HEK293 (cell line): ENCODE results near the gene CHST4.

Experiments
- CTCF ChIA-PET: fragments of 350-600 bp; formaldehyde crosslinking; extraction: SDS; loops from one replicate; lab custom pipeline; 2021; ENCODE audit warnings: antibody characterized with exemption; lab: Yijun Ruan, JAX
- POLR2A ChIA-PET: fragments of 300-600 bp; formaldehyde crosslinking; extraction: SDS; loops from one replicate; lab custom pipeline; 2020; ENCODE audit warnings: antibody characterized with exemption, inconsistent platforms; lab: Yijun Ruan, JAX
- H3K27ac ChIP-seq: fragments of 200-500 bp; sonication (Bioruptor generic); 2 replicates; pipeline ENCODE4 v1.5.1; 2014; ENCODE audit warnings: low read depth, low read length, control low read depth, inconsistent platforms; ENCODE audit errors: extremely low read depth
- H3K36me3 ChIP-seq, 2 experiments: fragments of 200-500 bp in 1 of 2; sonication (Bioruptor generic) in 1 of 2; 1 replicate in 1 of 2; 2 replicates in 1 of 2; pipeline ENCODE4 v1.5.1; 2014 to 2017; ENCODE audit warnings: inconsistent platforms in 2 of 2, low read length in 2 of 2; ENCODE audit not compliant: control insufficient read depth in 2 of 2, insufficient read depth in 1 of 2
- H3K4me1 ChIP-seq: fragments of 200-500 bp; sonication (Bioruptor generic); 2 replicates; pipeline ENCODE4 v1.5.1; 2014; ENCODE audit warnings: mild to moderate bottlenecking, low read length, inconsistent platforms; ENCODE audit not compliant: control insufficient read depth, insufficient read depth
- H3K4me3 ChIP-seq: 2 replicates; pipeline ENCODE4 v1.5.1; 2011; ENCODE audit warnings: low read depth, mild to moderate bottlenecking, control low read depth, low read length, moderate library complexity
- H3K9me3 ChIP-seq: fragments of 200-500 bp; sonication (Bioruptor generic); 2 replicates; pipeline ENCODE4 v1.5.1; 2014; ENCODE audit warnings: low read depth, low read length, inconsistent platforms; ENCODE audit not compliant: control insufficient read depth, insufficient read depth
- BCL6B ChIP-seq: fragments of 450-650 bp; formaldehyde crosslinking; IDR thresholded peaks from 2 replicates; pipeline ENCODE4 v1.5.1; 2017; ENCODE audit warnings: missing biosample characterization, missing genetic modification characterization
- EGR2 ChIP-seq: fragments of 450-650 bp; formaldehyde crosslinking; IDR thresholded peaks from 2 replicates; pipeline ENCODE4 v1.5.1; 2016; ENCODE audit warnings: low read depth, missing biosample characterization, missing genetic modification characterization
- GLI2 ChIP-seq: fragments of 450-650 bp; formaldehyde crosslinking; IDR thresholded peaks from 2 replicates; pipeline ENCODE4; 2017; ENCODE audit warnings: missing biosample characterization, missing genetic modification characterization, low read depth, borderline replicate concordance
- PRDM2 ChIP-seq: fragments of 450-650 bp; formaldehyde crosslinking; IDR thresholded peaks from 2 replicates; pipeline ENCODE4 v1.5.1; 2016; ENCODE audit warnings: missing biosample characterization, missing genetic modification characterization, borderline replicate concordance
- REST ChIP-seq: fragments of 450-650 bp; formaldehyde crosslinking; IDR thresholded peaks from 2 replicates; pipeline ENCODE4 v1.5.1; 2016; ENCODE audit warnings: missing biosample characterization, missing genetic modification characterization
- SCRT2 ChIP-seq: fragments of 450-650 bp; formaldehyde crosslinking; IDR thresholded peaks from 2 replicates; pipeline ENCODE4 v1.5.1; 2016; ENCODE audit warnings: missing biosample characterization, missing genetic modification characterization
- TRIM28 ChIP-seq: IDR thresholded peaks from 2 replicates; pipeline ENCODE4 v1.6.1; 2011; ENCODE audit warnings: low read length, control low read depth, borderline replicate concordance
- ZBTB17 ChIP-seq: fragments of 450-650 bp; formaldehyde crosslinking; IDR thresholded peaks from 2 replicates; pipeline ENCODE4 v1.5.1; 2016; ENCODE audit warnings: missing biosample characterization, missing genetic modification characterization
- ZFHX2 ChIP-seq: fragments of 450-650 bp; formaldehyde crosslinking; conservative IDR thresholded peaks from 2 replicates; pipeline ENCODE4 v1.5.1; 2016; ENCODE audit warnings: missing biosample characterization, missing genetic modification characterization
- ZNF16 ChIP-seq: fragments of 450-650 bp; formaldehyde crosslinking; IDR thresholded peaks from 2 replicates; pipeline ENCODE4 v1.5.1; 2016; ENCODE audit warnings: low read depth, missing biosample characterization, missing genetic modification characterization
- ZNF26 ChIP-seq: fragments of 450-650 bp; formaldehyde crosslinking; IDR thresholded peaks from 2 replicates; pipeline ENCODE4 v1.5.1; 2016; ENCODE audit warnings: missing biosample characterization, missing genetic modification characterization
- ZNF362 ChIP-seq: fragments of 450-650 bp; formaldehyde crosslinking; IDR thresholded peaks from 2 replicates; pipeline ENCODE4 v1.5.1; 2016; ENCODE audit warnings: missing biosample characterization, missing genetic modification characterization
- ZNF654 ChIP-seq: fragments of 450-650 bp; formaldehyde crosslinking; IDR thresholded peaks from 2 replicates; pipeline ENCODE4 v1.5.1; 2016; ENCODE audit warnings: low read depth, missing biosample characterization, missing genetic modification characterization
- ZNF792 ChIP-seq: fragments of 450-650 bp; formaldehyde crosslinking; IDR thresholded peaks from 2 replicates; pipeline ENCODE4 v1.5.1; 2016; ENCODE audit warnings: missing biosample characterization, missing genetic modification characterization
- ZNF843 ChIP-seq: fragments of 450-650 bp; formaldehyde crosslinking; IDR thresholded peaks from 2 replicates; pipeline ENCODE4 v1.5.1; 2016; ENCODE audit warnings: missing biosample characterization, missing genetic modification characterization
- ZSCAN16 ChIP-seq: fragments of 450-650 bp; formaldehyde crosslinking; IDR thresholded peaks from 2 replicates; pipeline ENCODE4 v1.5.1; 2016; ENCODE audit warnings: missing biosample characterization, missing genetic modification characterization

CHST4 gene

GRCh38 chr16:71476457-71477124 is 49.6 kb upstream of the CHST4 start:
- TF ChIP-seq SCRT2 (tag by site-specific recombination) (no peak), PRDM2 (no peak), ZNF26 (tag by site-specific recombination) (no peak), ZFHX2 (tag by site-specific recombination) (no peak), ZSCAN16 (tag by site-specific recombination) (no peak)
- TF ChIP-seq, all 188 proteins: peak for 0
- no peak overlapping the region for H3K4me3 ChIP-seq
- no peaks in the 10 kb centered on the region for H3K4me1 ChIP-seq
- ChIA-PET POLR2A (interaction anchor here (0.5 kb wide), 1 partner anchor 88 kb away, joined by 3 read pairs; no protein-coding TSS in a partner anchor), CTCF (no interaction called here)
- no peaks in the 10 kb centered on the region for H3K9me3 ChIP-seq
- H3K36me3 ChIP-seq = peaks cover 0 to 39% of the 10 kb centered on the region in 2 experiments; a peak in 1 of 3 replicates
- no peak overlapping the region for H3K27ac ChIP-seq

- peaks cover 0 to 39% of the 10 kb centered on the region in 2 experiments; a peak in 1 of 3 replicates for H3K36me3 ChIP-seq
- H3K4me3 ChIP-seq = no peak overlapping the region
- POLR2A ChIA-PET = interaction anchor here (0.5 to 1.1 kb wide), 2 partner anchors 12 to 17 kb away, joined by 3 read pairs; partner anchors contain the start of gene ZNF23
- no peak overlapping the region for H3K27ac ChIP-seq
- CTCF ChIA-PET = interaction anchor here (0.7 to 2.3 kb wide), 15 partner anchors 9 to 132 kb away, joined by 3 to 13 read pairs (median 5); partner anchors contain the start of gene ZNF23
- no peaks in the 10 kb centered on the region for H3K4me1 ChIP-seq
- no peaks in the 10 kb centered on the region for H3K9me3 ChIP-seq
- TF ChIP-seq BCL6B (tag by site-specific recombination) (peak; percentile 99), ZNF792 (tag by site-specific recombination) (no peak), EGR2 (tag by site-specific recombination) (no peak), ZBTB17 (tag by site-specific recombination) (peak; percentile 74), REST (tag by site-specific recombination) (no peak), ZNF843 (tag by site-specific recombination) (no peak), ZNF654 (tag by site-specific recombination) (peak; percentile 26), GLI2 (tag by site-specific recombination) (no peak), ZNF362 (tag by site-specific recombination) (no peak), ZNF16 (no peak), TRIM28 (no peak)
Observed at GRCh38 chr16:71479420-71479819, 46.8 kb upstream of the CHST4 start.
